K562 (cell line): ENCODE measurements around the gene PHACTR2. TPM values are rescaled to one million over a fixed set of nuclear protein-coding genes. Genes with fewer than 3 reads are reported as not detected.
"Not testable (repeated sequence)": the region's sequence is repeated elsewhere in the genome, so short reads cannot be mapped to it uniquely, and the experiment has no call there.

Experiments used
- ATAC-seq: fragments of 200-7000 bp; cut with Tn5 transposase; 3 replicates; pipeline ENCODE4 v1.9.1; 2020; ENCODE audit warnings: moderate library complexity
- BruUV-seq: library from RNA; stranded (reverse); fragments of 400-500 nt; replicated peaks from 2 replicates; lab custom pipeline; 2021; lab: Mats Ljungman, UMichigan
- CTCF ChIA-PET: fragments of 300-600 bp; formaldehyde crosslinking; extraction: SDS; loops from one replicate; lab custom pipeline; 2021; ENCODE audit warnings: low intra/inter-chr PET ratio; lab: Yijun Ruan, JAX
- POLR2A ChIA-PET: fragments of 300-600, 350-650 bp; sonication (Branson Sonifier 250); formaldehyde crosslinking; extraction: SDS; loops from one replicate; lab custom pipeline; 2021; ENCODE audit warnings: antibody characterized with exemption, inconsistent platforms; lab: Yijun Ruan, JAX
- DNase-seq, 4 experiments: peaks; one replicate each; pipeline versions ENCODE4 v3.0.0 to v3.0.0-alpha.2; 2011 to 2018; ENCODE audit warnings: low spot score in 3 of 4, mixed read lengths in 3 of 4; ENCODE audit errors: extremely low read depth in 1 of 4
- FAIRE-seq: peaks from 2 replicates; lab custom pipeline; 2011; peaks lifted over from hg19 to GRCh38; lab: Jason Lieb, UNC
- H2AFZ ChIP-seq: 2 replicates; pipeline ENCODE4 v1.6.0; 2011; ENCODE audit warnings: low read depth, low read length, control low read depth, inconsistent platforms
- H3K27ac ChIP-seq: fragments of 200-600 bp; 3 replicates; pipeline ENCODE4 v1.8.0; 2011; ENCODE audit warnings: low read depth, mild to moderate bottlenecking, control low read depth, inconsistent platforms, low read length, moderate library complexity, mixed read lengths; ENCODE audit errors: extremely low read depth
- H3K27me3 ChIP-seq, 2 experiments: fragments of 300-600 bp in 1 of 2; 2 replicates in 1 of 2; 3 replicates in 1 of 2; pipeline versions ENCODE4 v1.6.0 to v1.8.0; 2011; ENCODE audit warnings: inconsistent platforms in 2 of 2, low read length in 2 of 2, mild to moderate bottlenecking in 1 of 2, mixed read lengths in 1 of 2, moderate library complexity in 1 of 2; ENCODE audit not compliant: control insufficient read depth in 2 of 2, insufficient read depth in 2 of 2
- H3K36me3 ChIP-seq: fragments of 300-600 bp; 3 replicates; pipeline ENCODE4 v1.8.0; 2011; ENCODE audit warnings: mild to moderate bottlenecking, low read length, inconsistent platforms; ENCODE audit not compliant: control insufficient read depth, insufficient read depth
- H3K4me1 ChIP-seq, 2 experiments: fragments of 200-600 bp in 1 of 2; replicated peaks in 1 of 2; 2 replicates in 1 of 2; 3 replicates in 1 of 2; pipeline versions ENCODE4 v1.5.1 to v1.8.0; 2011; ENCODE audit warnings: inconsistent platforms in 2 of 2, low read length in 2 of 2, mild to moderate bottlenecking in 1 of 2, mixed read lengths in 1 of 2, moderate library complexity in 1 of 2; ENCODE audit not compliant: control insufficient read depth in 2 of 2, insufficient read depth in 2 of 2
- H3K4me2 ChIP-seq: 2 replicates; pipeline ENCODE4 v1.6.1; 2011; ENCODE audit warnings: low read length, control low read depth, inconsistent platforms, mixed read lengths; ENCODE audit not compliant: insufficient read depth
- H3K4me3 ChIP-seq: fragments of 200-600 bp; sonication (generic), shearing (Covaris generic); 2 replicates; pipeline ENCODE4 v1.5.1; 2016; ENCODE audit warnings: control low read depth, inconsistent platforms
- H3K79me2 ChIP-seq: fragments of 200-600 bp; 3 replicates; pipeline ENCODE4 v1.8.0; 2011; ENCODE audit warnings: low read length, inconsistent platforms; ENCODE audit not compliant: control insufficient read depth, insufficient read depth
- H3K9ac ChIP-seq, 2 experiments: 2 replicates each; pipeline versions ENCODE4 v1.6.0 to v1.6.1; 2011; ENCODE audit warnings: low read depth in 2 of 2, low read length in 2 of 2, control low read depth in 1 of 2, inconsistent platforms in 1 of 2, mild to moderate bottlenecking in 1 of 2, mixed read lengths in 1 of 2; ENCODE audit not compliant: insufficient read depth in 1 of 2
- H3K9me1 ChIP-seq: one replicate; pipeline ENCODE4 v1.6.0; 2011; ENCODE audit warnings: inconsistent platforms, mild to moderate bottlenecking, low read length, moderate library complexity; ENCODE audit not compliant: control insufficient read depth, insufficient read depth
- H3K9me3 ChIP-seq: replicated peaks from 2 replicates; pipeline ENCODE4 v1.5.1; 2011; ENCODE audit warnings: low read depth, low read length, inconsistent platforms; ENCODE audit not compliant: control insufficient read depth, insufficient read depth
- H4K20me1 ChIP-seq: replicated peaks from 2 replicates; pipeline ENCODE4 v1.6.1; 2011; ENCODE audit warnings: low read length, inconsistent platforms, mixed read lengths; ENCODE audit not compliant: control insufficient read depth, insufficient read depth
- BCOR ChIP-seq: fragments of 450-650 bp; IDR thresholded peaks from 2 replicates; pipeline ENCODE4 v1.6.1; 2016
- EHMT2 ChIP-seq: fragments of 450-650 bp; IDR thresholded peaks from 2 replicates; pipeline ENCODE4 v1.6.1; 2018; ENCODE audit warnings: antibody characterized with exemption
- TRIM24 ChIP-seq, 2 experiments: fragments of 450-650 bp; IDR thresholded peaks; 2 replicates each; pipeline ENCODE4 v1.6.1; 2016
- TRIM28 ChIP-seq: fragments of 450-650 bp; IDR thresholded peaks from 2 replicates; pipeline ENCODE4 v1.6.1; 2017
- ZNF146 ChIP-seq: IDR thresholded peaks from one replicate; pipeline ENCODE4 v1.6.1; 2018; ENCODE audit warnings: missing compliant biosample characterization; ENCODE audit not compliant: unreplicated experiment
- ZNF324 ChIP-seq: fragments of 250-450 bp; sonication (Bioruptor Pico); IDR thresholded peaks from 2 replicates; pipeline ENCODE4 v1.4.0; 2020; ENCODE audit warnings: mild to moderate bottlenecking
- WGBS: fragments of 100-300 bp; shearing (Covaris generic); methylation state at CpG from one replicate; pipeline ENCODE4 v1.1.6; 2016; ENCODE audit warnings: low coverage, mixed read lengths; ENCODE audit not compliant: insufficient coverage; ENCODE audit errors: missing lambda C conversion rate; 5-methylcytosine and 5-hydroxymethylcytosine counted together
- in situ Hi-C: fragments of 300-500 bp; cut with MboI; formaldehyde crosslinking; loops from 4 replicates; pipeline ENCODE4 v1.15.0; 2018; ENCODE audit warnings: inconsistent platforms, mixed read lengths
- intact Hi-C: fragments of 100-400 bp; cut with micrococcal nuclease; formaldehyde crosslinking; loops from 2 replicates; pipeline ENCODE4 v1.14.2; 2022
- polyA plus RNA-seq, 8 experiments: library from polyadenylated mRNA; depleted of rRNA in 4 of 8; stranded (reverse) in 5 of 8; unstranded in 3 of 8; fragments of >200 nt; fragmentation: Nextera tagmentation in 2 of 8; fragmentation: Illumina TruSeq in 1 of 8; extraction: Ambion mirVana in 2 of 8; extraction: Trizol in 1 of 8; gene quantifications; 2 replicates each; pipeline versions ENCODE4 v1.2.1 to v1.2.3, GENCODE V29; 2011 to 2014; ENCODE audit warnings: inconsistent platforms in 1 of 8, missing spikeins in 1 of 8
- total RNA-seq, 7 experiments: library from RNA; depleted of rRNA in 6 of 7; stranded (reverse); fragments of >200 nt in 6 of 7; fragmentation: Illumina TruSeq in 2 of 7; extraction: Trizol in 2 of 7; gene quantifications; 2 replicates each; pipeline versions ENCODE4 v1.2.1 to v1.2.3, GENCODE V29; 2011 to 2021; ENCODE audit warnings: low replicate concordance in 1 of 7

PHACTR2 gene
- total and polyA plus RNA-seq, 9 of the 15 experiments (the other 6 are each of a cell fraction or from before 2014, with no cell fraction given), result 5.3 to 52.5 (median 22.9) TPM

GRCh38 chr6:143796551-143796950, 118.8 kb downstream of the PHACTR2 start:
- H2AFZ ChIP-seq, H3K9ac ChIP-seq, CTCF ChIA-PET, H3K27ac ChIP-seq, H3K79me2 ChIP-seq, FAIRE-seq, BruUV-seq, H3K9me1 ChIP-seq, H4K20me1 ChIP-seq, H3K36me3 ChIP-seq, H3K4me3 ChIP-seq, in situ Hi-C loops, intact Hi-C loops, H3K27me3 ChIP-seq, DNase-seq, H3K4me2 ChIP-seq, H3K9me3 ChIP-seq, ATAC-seq: not testable (repeated sequence)
- POLR2A ChIA-PET, result interaction anchor here (1.5 kb wide), 1 partner anchor 9 kb away, joined by 3 read pairs; no protein-coding TSS in a partner anchor
- 83% methylated on average over 1 of the region's 2 CpGs for WGBS
- H3K4me1 ChIP-seq, result peaks cover 12 to 18% of the 10 kb centered on the region in 2 experiments; a peak in 4 of 5 replicates
- TF ChIP-seq BCOR (0 out of 2 replicates have a peak, but pooled peaks have one; percentile 40), ZNF146 (CRISPR knock-in tag) (peak; percentile 86)

DNA sequence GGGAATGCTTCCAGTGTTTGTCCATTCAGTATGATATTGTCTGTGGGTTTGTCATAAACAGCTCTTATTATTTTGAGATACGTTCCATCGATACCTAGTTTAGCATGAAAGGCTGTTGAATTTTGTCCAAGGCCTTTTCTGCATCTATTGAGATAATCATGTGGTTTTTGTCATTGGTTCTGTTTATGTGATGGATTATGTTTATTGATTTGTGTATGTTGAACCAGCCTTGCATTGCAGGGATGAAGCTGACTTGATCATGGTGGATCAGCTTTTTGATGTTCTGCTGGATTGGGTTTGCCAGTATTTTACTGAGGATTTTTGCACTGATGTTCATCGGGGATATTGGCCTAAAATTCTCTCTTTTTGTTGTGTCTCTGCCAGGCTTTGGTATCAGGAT, 120.7 kb downstream of the PHACTR2 start:
- H3K36me3 ChIP-seq, H3K4me3 ChIP-seq, H3K4me2 ChIP-seq, H3K27me3 ChIP-seq, H3K79me2 ChIP-seq, CTCF ChIA-PET, ATAC-seq, H3K9me3 ChIP-seq, FAIRE-seq, H3K27ac ChIP-seq, DNase-seq, intact Hi-C loops, H3K9me1 ChIP-seq, POLR2A ChIA-PET, H2AFZ ChIP-seq, H4K20me1 ChIP-seq, H3K9ac ChIP-seq, in situ Hi-C loops, BruUV-seq: not testable (repeated sequence)
- 71% methylated on average over 3 of the region's 3 CpGs for WGBS
- TF ChIP-seq EHMT2 (0 out of 2 replicates have a peak, but pooled peaks have one; percentile 22), ZNF324 (CRISPR knock-in tag) (peak; percentile 99), TRIM28 (0 out of 2 replicates have a peak, but pooled peaks have one; percentile 30), TRIM24 (IDR thresholded peaks at IDR 0.05) (0 out of 4 replicates have a peak, but pooled peaks of 1 of the 2 experiments have one; percentile 28)
- H3K4me1 ChIP-seq, result peaks cover 4 to 10% of the 10 kb centered on the region in 2 experiments; a peak in 4 of 5 replicates
